GM21786 (cell line): ENCODE measurements around the gene NPTX2.

Experiments
- ATAC-seq: cut with Tn5 transposase; IDR thresholded peaks from one replicate; pipeline ENCODE4 v1.9.1; 2021; ENCODE audit not compliant: unreplicated experiment

NPTX2 gene

DNA sequence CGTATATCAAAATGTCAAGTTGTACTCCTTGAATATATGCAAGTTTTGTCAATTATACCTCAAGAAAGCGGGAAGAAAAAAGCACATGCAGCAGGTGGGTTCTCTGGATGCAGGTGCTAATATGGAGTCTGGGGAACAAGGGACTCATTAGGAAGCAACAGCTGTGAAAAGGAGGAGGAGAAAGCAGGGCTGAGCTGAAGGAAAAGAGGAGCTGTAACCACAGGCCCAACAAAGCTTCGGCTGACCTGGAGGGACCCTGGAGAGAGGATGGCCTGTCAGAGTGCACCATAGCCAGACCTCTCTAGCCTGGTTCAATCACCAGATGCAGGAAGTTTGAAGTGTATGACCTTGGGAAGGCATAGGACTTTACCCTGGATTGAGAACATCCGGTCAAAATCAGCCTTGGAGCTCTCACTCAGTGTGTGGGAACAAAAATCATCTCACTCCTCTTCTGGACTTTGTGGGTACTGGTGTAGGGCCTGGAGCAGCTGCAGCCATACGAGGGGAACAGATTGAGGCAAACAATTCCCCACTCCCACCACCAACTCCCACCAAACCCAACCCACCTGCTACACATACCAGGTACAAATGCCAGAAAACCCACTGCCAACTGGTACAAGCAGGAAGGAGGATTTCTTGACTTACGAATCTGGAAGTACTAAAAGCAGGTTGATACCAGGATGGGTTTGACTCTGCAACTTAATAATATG lies 36.7 kb downstream of the NPTX2 start:
- no peak for ATAC-seq

DNA sequence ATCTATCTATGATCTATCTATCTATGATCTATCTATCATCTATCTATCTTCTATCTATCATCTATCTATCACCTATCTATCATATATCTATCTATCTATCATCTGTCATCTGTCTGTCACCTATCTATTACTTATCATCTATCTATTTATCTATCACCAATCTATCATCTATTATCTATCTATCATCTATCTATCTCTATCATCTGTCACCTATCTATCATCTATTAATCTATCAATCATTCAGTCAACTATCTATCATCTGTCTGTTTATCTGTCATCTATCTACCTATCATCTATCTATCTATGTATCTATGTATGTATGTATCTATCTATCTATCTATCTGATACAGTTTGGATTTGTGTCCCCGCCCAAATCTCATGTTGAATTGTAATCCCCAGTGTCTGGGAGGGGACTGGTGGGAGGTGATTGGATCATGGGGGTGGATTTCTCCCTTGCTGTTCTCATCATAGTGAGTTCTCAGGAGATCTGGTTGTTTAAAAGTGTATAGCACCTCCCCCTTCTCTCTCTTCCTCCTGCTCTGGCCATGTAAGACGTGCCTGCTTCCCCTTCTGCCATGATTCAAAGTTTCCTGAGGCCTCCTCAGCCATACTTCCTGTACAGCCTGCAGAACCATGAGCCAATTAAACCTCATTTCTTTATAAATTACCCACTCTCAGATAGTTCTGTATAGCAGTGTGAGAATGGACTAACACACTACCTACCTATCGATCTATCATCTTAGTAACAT lies 37.6 kb downstream of the NPTX2 start:
- ATAC-seq, result no peak

DNA sequence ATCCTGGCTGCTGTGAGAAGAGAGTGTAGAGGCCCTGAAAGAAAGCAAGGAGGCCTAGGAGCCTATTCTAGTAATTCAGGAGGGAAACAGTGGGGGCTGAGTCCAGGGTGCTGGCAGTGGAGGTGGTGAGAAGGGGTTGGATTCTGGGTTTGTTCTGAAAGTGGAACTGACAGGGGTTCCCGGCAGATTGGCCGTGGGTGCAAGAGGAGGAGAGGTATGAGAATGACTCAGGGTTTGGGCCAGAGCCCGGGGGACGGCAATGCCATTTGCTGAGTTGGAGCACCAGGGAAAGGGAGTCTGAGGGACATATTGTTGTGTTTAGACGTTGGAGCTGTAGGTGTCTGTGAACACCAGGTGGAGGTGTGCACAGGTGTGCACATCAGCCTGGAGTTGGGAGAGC lies 38.5 kb downstream of the NPTX2 start:
- ATAC-seq, result no peak

DNA sequence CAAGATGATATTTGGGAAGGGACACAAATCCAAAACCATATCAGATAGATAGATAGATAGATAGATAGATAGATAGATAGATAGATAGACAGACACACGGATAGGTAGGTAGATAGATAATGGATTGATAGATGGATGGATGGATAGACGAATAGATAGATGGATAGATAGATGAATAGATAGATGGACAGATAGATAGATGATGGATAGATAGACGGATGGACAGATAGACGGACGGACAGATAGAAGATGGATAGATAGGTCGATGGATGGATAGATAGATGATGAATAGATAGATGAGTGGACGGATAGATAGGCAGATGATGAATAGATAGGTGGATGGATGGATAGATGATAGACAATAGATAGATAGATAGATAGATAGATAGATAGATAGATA lies 39.8 kb downstream of the NPTX2 start:
- ATAC-seq, result no peak

DNA sequence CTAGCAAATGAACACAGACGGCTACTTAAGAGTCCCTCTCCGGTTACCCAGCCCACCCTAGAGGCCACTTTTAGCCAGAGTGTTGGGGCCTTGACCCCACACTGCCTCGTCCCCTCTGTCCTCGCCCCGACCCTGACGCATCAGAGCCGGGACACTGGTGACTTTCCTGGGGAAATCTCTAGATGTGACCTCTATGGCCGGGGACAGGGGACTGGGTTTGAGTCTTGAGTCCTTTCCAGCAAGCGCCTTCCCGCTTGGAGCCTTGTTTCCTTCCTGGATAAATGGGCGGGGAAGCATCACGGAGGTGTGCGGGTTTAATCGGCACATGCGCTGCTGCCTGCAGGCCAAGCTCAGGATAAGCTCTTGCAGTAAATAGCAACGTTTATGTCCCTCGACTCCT lies 40.7 kb downstream of the NPTX2 start:
- no peak for ATAC-seq

DNA sequence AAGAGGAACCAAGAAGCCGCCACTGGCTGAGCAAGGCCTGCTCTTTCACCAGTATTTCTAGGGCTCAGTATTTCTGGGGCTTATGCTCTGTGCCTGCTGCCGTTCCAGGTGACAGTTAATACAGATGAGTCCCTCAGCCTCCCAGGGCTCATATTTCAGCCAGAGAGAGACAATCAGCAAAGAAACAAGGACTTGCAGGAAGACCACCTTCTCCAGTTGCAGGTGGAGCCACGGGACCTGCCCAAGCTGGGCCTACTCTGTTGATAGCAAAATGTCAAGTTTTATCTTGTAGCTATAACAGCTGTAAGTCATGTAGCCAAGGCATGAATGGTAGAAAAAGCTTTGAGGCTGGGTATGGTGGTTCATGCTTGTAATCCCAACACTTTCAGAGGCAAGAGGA lies 42.7 kb downstream of the NPTX2 start:
- ATAC-seq, result no peak

DNA sequence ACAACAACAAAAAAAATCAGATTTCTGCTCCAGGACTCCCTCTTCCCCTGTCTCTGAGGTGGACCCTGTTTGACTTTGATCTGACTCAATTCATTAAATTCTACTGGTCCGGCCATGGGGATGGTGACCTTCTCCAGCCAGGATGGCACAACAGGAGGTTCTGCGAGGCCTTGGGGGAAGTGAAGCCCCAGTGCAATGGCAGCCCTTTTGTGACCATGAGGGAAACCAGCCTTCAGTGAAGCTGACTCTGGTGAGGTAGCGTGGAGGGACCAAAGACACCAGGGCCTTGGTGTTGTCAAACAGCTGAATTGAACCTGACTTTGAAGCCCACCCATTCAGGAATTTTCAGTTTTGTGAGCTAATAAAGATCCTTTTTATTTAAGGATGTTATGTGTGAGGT lies 44.5 kb downstream of the NPTX2 start:
- ATAC-seq, result no peak

DNA sequence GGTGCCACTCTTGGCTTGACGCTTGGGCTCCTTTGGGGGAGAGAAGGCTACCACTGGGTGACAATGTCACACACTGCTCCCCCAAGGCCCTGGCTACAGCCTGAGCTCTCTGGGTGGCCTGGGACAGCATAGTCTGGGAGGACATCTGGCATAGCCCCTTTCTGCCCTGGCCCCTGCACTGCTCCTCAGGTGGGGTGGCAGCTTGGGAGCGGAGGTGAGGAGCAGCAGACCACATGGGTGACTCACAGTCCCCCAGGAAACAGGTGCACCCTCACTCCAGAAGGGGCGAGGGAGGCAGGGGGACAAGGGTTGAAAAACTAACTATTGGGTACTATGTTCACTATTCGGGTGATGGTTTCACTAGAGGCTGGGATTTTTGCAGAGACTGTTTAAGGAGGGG lies 45.2 kb downstream of the NPTX2 start:
- no peak for ATAC-seq

DNA sequence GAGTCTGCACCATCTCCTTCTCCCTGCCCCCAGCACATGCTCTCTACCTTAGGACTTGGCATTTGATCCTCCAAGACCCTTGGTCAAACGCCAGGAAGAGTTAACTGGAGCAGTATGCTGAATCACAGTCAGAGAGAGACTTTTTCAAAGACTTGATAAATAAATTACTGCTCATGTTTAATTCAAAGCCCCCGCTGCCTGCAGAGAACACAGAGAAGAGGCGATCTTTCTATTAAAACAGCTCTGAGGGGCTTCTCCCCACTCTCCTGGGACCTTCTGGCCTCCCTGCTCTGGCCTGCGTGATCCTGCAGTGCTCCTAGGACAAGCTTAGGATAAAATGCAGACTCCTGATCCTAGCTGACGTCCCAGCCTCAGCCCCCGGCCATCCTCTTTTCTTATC lies 47.8 kb downstream of the NPTX2 start:
- no peak for ATAC-seq

DNA sequence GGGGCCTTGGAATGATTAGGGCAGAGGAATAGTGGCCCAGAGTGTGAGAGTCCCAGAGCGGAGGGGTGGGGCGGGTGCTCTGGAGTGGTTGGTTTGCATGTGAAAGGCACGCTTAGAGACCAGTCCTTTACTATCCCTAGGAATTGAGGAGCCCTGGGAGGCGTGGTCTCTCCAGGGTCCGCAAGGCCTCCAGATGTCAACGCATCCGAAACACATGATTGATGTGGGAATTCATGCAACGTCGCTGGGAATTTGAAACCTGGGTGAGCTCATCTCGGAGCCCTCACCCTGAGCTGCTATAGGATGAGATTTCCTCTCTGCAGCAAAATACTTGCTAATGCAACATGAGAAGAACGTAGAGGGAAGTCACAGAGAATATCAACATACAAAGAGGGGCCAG lies 51.2 kb downstream of the NPTX2 start:
- no peak for ATAC-seq

DNA sequence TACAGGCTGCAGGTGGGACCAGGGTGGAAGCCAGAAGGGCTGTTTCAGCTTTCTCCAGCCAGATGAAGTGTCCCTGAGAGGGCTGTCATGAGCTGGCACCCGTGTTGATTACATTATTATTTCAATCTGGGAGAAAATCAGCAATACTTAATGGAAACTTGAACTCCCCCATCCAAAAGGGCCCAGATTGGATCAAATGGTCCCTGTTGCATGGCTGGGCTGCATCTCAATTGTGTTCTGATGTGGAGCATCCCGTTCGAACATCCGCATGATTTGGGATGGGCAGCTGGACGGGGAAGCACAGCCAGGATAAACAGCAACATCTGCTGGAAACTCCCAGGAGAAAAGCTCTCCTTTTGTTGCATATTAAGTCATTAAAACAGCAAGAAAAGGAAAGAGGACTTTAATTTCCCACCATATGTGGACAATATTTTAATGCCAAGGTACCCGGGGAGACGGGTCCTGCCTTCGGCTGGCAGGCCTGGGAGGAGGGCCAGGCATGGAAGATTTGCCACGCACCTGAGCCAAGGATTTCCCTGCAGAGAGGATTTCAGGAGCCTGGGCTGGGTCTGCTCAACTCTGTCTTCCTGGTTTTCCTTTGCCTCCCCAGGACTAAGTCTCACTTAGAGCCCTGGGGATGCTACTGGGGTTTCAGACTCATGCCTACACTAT lies 52.4 kb downstream of the NPTX2 start:
- ATAC-seq, result no peak

DNA sequence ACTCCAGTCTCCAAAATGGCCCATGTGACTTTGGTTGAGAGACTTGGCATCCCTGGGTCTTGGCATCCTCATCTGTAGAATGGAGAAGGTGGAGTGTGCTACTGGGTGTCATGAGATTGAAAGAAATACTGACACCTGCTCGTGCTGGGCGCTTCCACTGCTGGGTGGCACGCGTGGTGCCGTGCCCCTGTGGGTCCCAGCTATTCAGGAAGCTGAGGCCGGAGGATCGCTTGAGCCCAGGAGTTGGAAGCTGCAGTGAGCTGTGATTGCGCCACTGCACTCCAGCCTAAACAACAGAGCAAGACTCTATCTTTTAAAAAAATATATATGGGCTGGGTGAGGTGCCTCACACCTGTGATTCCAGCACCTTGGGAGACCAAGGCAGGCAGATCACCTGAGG lies 53.1 kb downstream of the NPTX2 start:
- ATAC-seq, result no peak

DNA sequence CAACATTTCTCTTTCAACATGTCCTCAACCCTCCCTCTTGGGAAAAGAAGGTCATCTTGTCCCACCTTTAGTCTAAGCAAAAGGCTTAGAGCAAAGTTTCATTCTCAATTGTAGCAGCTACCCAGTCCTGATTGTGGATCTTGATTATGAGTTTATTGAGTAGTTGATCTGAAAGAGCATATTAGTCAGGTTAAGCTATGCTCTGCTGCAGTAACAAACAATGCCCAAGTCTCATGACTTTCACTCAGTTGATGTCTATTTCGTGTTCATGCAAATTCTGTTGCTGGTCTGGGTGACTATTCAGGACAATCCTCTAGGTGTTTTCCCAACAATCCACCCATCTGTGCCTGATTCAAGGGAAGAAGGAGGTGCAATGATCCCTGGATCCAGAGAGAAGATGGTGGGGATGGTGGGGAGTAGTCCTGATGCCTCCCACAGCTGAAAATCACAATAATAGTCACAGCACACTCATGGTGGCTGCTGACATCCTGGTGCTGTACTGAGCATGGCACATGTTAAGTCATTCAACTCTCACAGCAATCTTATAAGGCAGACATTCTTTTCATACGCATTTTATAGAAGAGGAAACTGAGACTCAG lies 54.7 kb downstream of the NPTX2 start:
- no peak for ATAC-seq

DNA sequence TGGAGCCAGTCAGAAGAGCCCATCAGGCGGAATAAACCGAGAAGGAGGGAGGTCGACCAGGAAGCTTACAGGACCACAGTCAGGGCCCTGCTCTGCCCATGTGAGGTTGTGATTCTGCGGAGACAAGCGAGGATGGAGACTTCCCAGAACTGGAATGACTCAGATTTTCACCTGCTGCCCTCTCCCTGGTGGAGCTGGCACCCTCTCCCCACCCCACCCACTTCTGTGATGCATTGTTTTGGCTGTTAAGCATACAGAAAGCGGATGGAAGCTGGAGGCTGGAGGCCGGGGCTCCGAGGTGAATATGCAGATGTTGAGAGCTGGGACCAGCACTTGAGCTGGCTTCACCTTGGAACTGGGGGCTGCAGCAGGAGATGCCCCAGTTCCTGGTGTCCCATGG lies 57.4 kb downstream of the NPTX2 start:
- no peak for ATAC-seq

DNA sequence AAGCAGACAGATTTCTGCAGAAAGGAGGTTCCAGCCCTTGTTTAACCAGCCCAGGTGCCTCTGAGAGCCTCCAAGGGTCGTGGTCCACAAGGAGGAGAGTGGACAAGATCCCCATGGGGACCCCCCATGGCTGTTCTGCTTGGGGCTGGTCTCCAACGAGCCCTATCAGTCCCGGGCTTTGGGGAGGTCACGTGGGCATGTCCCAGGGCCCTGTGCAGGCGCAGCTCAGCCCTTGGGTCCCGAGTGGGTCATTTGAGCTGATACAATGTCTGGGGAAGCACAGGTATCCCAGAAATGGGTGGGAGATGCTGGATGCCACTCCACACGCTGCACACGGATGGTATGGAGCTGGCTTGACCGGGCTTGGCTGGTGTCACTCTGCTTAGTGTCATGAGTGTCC lies 57.8 kb downstream of the NPTX2 start:
- ATAC-seq, result no peak

DNA sequence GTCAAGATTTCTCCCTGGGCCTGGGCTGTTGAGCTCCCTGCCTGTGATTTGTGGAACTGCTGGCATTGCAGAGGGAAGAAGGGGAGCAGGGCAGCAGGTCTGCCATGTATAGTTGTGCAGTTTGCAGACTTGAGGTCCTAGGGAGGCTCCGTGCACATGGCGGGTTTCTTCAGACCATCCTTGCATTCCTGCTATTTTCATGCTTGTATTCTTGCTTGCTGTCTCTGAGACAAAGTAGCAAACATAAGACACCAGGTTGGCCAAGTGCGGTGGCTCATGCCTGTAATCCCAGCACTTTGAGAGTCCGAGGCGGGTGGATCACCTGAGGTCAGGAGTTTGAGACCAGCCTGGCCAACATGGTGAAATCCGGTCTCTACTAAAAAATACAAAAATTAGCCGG lies 61.1 kb downstream of the NPTX2 start:
- ATAC-seq, result no peak
